Effector CD4-positive, alpha-beta T cell (primary cell): Measurements from ENCODE around the gene PPP2R2C. TPM values are rescaled to one million over a fixed set of nuclear protein-coding genes. Genes with fewer than 3 reads are reported as not detected.

ENCODE experiments used
- DNase-seq: peaks from one replicate; pipeline ENCODE4 v3.0.0-alpha.2; 2020
- total RNA-seq: gene quantifications from one replicate; lab custom pipeline; 2026; lab: John Stamatoyannopoulos, UW

PPP2R2C gene
- not detected for total RNA-seq

- DNase-seq = no peak
These were observed at the start of gene PPP2R2C for GRCh38 chr4:6472387-6473263. PPP2R2C (minus strand) TSS chr4:6472614; CDS start chr4:6472229, 385 bp downstream.

GRCh38 chr4:6520978-6521377 lies 48.6 kb upstream of the PPP2R2C start:
- no peak for DNase-seq

GRCh38 chr4:6520051-6520636 lies 47.7 kb upstream of the PPP2R2C start:
- DNase-seq = no peak

- no peak for DNase-seq
These were observed 44.8 kb upstream of the PPP2R2C start for GRCh38 chr4:6517171-6517570.

GRCh38 chr4:6516762-6517161 lies 44.3 kb upstream of the PPP2R2C start:
- DNase-seq = no peak

- DNase-seq = no peak
These were observed 43.9 kb upstream of the PPP2R2C start for GRCh38 chr4:6516281-6516680.

GRCh38 chr4:6513678-6514077 lies 41.3 kb upstream of the PPP2R2C start:
- DNase-seq = no peak

GRCh38 chr4:6509587-6509986 lies 37.2 kb upstream of the PPP2R2C start:
- no peak for DNase-seq

GRCh38 chr4:6507345-6507744 lies 34.9 kb upstream of the PPP2R2C start:
- no peak for DNase-seq

- DNase-seq = no peak
These were observed 34.3 kb upstream of the PPP2R2C start for GRCh38 chr4:6506616-6507140.

- no peak for DNase-seq
These were observed 32.6 kb upstream of the PPP2R2C start for GRCh38 chr4:6504900-6505496.

GRCh38 chr4:6502747-6503465 lies 30.5 kb upstream of the PPP2R2C start:
- DNase-seq = no peak

GRCh38 chr4:6502147-6502546 lies 29.7 kb upstream of the PPP2R2C start:
- no peak for DNase-seq

GRCh38 chr4:6501171-6501570 lies 28.8 kb upstream of the PPP2R2C start:
- DNase-seq = no peak

GRCh38 chr4:6500481-6501140 lies 28.2 kb upstream of the PPP2R2C start:
- DNase-seq = no peak

- no peak for DNase-seq
These were observed 26.8 kb upstream of the PPP2R2C start for GRCh38 chr4:6499238-6499600.

- DNase-seq = no peak
These were observed 26.3 kb upstream of the PPP2R2C start for GRCh38 chr4:6498511-6499237.

GRCh38 chr4:6497796-6498195 lies 25.4 kb upstream of the PPP2R2C start:
- no peak for DNase-seq

- no peak for DNase-seq
These were observed 23.3 kb upstream of the PPP2R2C start for GRCh38 chr4:6495736-6496135.

- no peak for DNase-seq
These were observed 22.8 kb upstream of the PPP2R2C start for GRCh38 chr4:6495296-6495590.

- no peak for DNase-seq
These were observed 22.2 kb upstream of the PPP2R2C start for GRCh38 chr4:6494431-6495295.
